Measurements from ENCODE around the gene HUNK. TPM values are rescaled to one million over a fixed set of nuclear protein-coding genes. Genes with fewer than 3 reads are reported as not detected.

Gene HUNK
- total RNA-seq, 1 donor from 2014 or later: 41.9 TPM

GRCh38 chr21:31877463-31877957 is 4.7 kb downstream of the HUNK start:
- Mint-ChIP-seq H3K27ac (peak overlapping the region; percentile 36), H3K27me3 (no peaks in the 10 kb centered on the region), H3K4me3 (ENCODE audit: low read depth) (no peak overlapping the region), H3K36me3 (ENCODE audit: insufficient read depth) (peaks cover 7% of the 10 kb centered on the region), H3K9me3 (ENCODE audit: low read depth) (no peaks in the 10 kb centered on the region), H3K4me1 (ENCODE audit: low read depth) (peaks cover 32% of the 10 kb centered on the region)
- DNase-seq (ENCODE audit: low spot score, unreplicated experiment): no peak
- no peak for TF ChIP-seq CTCF (IDR thresholded peaks at IDR 0.05; ENCODE audit: unreplicated experiment)

DNA sequence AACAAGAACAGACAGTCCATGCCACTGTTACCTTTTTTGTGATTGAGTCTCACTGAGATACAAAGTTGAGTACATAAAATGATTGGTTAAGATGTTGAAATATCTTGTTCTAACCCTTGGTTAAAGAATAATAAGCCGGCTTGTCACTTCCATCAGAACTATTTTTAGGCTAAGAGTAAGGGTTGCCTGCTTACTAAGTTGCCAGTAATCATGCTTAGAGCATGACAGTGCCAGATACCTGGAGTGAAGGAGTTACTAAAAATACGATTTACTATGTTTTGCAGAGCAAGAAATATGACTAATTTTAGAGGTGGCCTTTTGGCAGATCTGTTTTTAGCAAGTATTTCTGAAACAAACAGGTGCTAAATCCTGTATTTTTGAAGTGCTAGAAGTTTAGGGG is 6.0 kb downstream of the HUNK start:
- peaks cover 14% of the 10 kb centered on the region for H3K36me3 Mint-ChIP-seq (ENCODE audit: insufficient read depth)
- H3K9me3 Mint-ChIP-seq (ENCODE audit: low read depth): peaks cover 4% of the 10 kb centered on the region
- peaks cover 32% of the 10 kb centered on the region for H3K4me1 Mint-ChIP-seq (ENCODE audit: low read depth)
- no peak for DNase-seq (ENCODE audit: low spot score, unreplicated experiment)
- no peak overlapping the region for H3K27ac Mint-ChIP-seq
- no peaks in the 10 kb centered on the region for H3K27me3 Mint-ChIP-seq
- no peak overlapping the region for H3K4me3 Mint-ChIP-seq (ENCODE audit: low read depth)
- TF ChIP-seq CTCF (IDR thresholded peaks at IDR 0.05; ENCODE audit: unreplicated experiment): no peak

GRCh38 chr21:31879241-31879650 is 6.4 kb downstream of the HUNK start:
- no peak overlapping the region for H3K4me3 Mint-ChIP-seq (ENCODE audit: low read depth)
- no peak overlapping the region for H3K27ac Mint-ChIP-seq
- H3K27me3 Mint-ChIP-seq: no peaks in the 10 kb centered on the region
- peaks cover 4% of the 10 kb centered on the region for H3K9me3 Mint-ChIP-seq (ENCODE audit: low read depth)
- TF ChIP-seq CTCF (IDR thresholded peaks at IDR 0.05; ENCODE audit: unreplicated experiment): no peak
- H3K4me1 Mint-ChIP-seq (ENCODE audit: low read depth): peaks cover 32% of the 10 kb centered on the region
- peaks cover 14% of the 10 kb centered on the region for H3K36me3 Mint-ChIP-seq (ENCODE audit: insufficient read depth)
- no peak for DNase-seq (ENCODE audit: low spot score, unreplicated experiment)

DNA sequence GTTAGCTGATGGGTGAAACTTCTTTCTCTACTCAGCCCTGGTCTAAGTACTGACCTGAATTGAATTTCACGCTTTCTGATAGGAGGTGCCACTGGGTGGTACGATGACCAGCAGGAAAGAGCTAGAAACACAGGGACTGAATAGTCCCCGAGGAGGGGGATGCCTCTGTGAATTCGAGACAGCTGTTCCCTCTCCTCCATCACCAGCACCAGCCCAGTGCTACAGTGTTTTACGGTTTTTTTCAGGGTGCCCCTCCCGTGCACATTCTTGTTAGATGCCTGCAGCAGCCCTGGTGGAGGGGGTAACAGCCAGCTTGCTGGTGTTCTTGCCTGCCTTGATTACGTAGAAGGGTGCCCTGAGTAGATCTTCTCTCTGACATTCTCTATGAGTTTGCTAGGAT is 7.1 kb downstream of the HUNK start:
- peaks cover 28% of the 10 kb centered on the region for H3K4me1 Mint-ChIP-seq (ENCODE audit: low read depth)
- H3K36me3 Mint-ChIP-seq (ENCODE audit: insufficient read depth): peaks cover 15% of the 10 kb centered on the region
- no peak overlapping the region for H3K4me3 Mint-ChIP-seq (ENCODE audit: low read depth)
- TF ChIP-seq CTCF (IDR thresholded peaks at IDR 0.05; ENCODE audit: unreplicated experiment): no peak
- H3K27ac Mint-ChIP-seq: no peak overlapping the region
- H3K9me3 Mint-ChIP-seq (ENCODE audit: low read depth): peaks cover 4% of the 10 kb centered on the region
- no peak for DNase-seq (ENCODE audit: low spot score, unreplicated experiment)
- H3K27me3 Mint-ChIP-seq: no peaks in the 10 kb centered on the region

GRCh38 chr21:31880816-31881215 is 8.0 kb downstream of the HUNK start:
- Mint-ChIP-seq H3K36me3 (ENCODE audit: insufficient read depth) (peaks cover 15% of the 10 kb centered on the region), H3K27ac (no peak overlapping the region), H3K4me1 (ENCODE audit: low read depth) (peaks cover 22% of the 10 kb centered on the region), H3K27me3 (no peaks in the 10 kb centered on the region), H3K4me3 (ENCODE audit: low read depth) (no peak overlapping the region), H3K9me3 (ENCODE audit: low read depth) (peaks cover 4% of the 10 kb centered on the region)
- no peak for DNase-seq (ENCODE audit: low spot score, unreplicated experiment)
- TF ChIP-seq CTCF (IDR thresholded peaks at IDR 0.05; ENCODE audit: unreplicated experiment): no peak

Measured in progenitor cell of endocrine pancreas (in vitro differentiated cells).